ENCODE results near the gene TMEM213.

TMEM213 gene

DNA sequence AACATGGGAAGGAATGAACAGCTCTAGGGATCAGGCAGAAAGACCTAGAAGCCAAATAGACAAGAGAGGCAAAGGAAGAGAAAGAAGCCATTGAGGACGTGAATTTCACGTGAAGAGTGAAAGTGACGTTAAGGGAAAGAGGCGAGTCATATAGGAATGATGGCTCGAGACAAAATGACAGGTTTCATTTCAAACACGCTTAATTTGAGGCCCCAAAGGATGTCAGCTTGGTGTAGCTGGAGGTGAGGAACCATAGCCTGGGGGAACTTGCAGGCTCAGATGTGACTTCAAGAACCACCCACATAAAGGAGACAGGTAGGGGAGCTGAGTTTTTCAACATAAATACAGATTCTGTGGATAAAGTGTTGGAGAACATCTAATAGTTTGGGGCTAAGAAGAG is 84.5 kb downstream of the TMEM213 start:
- ChIA-PET CTCF (no interaction called here), POLR2A (no interaction called here)
- DNase-seq (ENCODE audit: extremely low spot score): no peak
- TF ChIP-seq FOXK2 (IDR thresholded peaks at IDR 0.05) (no peak), NFRKB (IDR thresholded peaks at IDR 0.05) (no peak), SUZ12 (IDR thresholded peaks at IDR 0.05) (no peak), FOXM1 (IDR thresholded peaks at IDR 0.05; ENCODE audit: borderline replicate concordance) (no peak)

DNA sequence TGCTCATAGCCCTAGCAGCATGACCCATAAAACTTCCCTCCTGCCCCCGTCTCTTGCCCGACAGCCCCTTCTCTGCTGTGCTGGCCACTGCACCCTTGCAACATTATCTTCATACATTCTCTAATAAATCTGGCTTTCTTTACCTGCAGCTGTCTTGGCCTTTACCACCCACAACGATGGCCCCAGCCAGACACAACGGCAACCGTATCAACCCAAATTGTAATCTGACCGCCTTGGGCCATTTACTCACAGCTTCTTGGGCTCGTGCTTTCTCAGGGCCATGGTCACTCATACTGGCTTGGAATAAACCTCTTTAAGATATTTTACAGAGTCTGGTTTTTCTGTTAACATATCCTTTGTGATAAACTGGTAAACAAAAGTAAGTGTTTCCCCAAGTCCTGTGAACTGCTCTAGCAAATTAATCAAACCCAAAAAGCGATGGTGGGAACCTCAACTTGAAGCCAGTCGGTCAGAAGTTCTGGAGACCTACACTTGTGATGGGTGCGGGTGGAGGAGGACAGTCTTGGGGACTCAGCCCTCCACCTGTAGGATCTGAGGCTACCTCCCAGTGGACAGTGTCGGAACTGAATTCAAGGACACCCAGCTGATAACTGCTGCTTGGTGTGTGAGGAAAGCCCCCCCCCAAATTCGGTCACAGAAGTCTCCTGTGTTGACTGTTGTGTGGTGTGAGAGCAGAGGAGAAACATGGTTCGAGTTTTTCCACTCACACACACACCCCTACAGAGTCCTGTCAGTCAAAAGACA is 87.8 kb downstream of the TMEM213 start:
- DNase-seq (ENCODE audit: extremely low spot score): peak; percentile 44
- TF ChIP-seq SP1 (IDR thresholded peaks at IDR 0.05) (no peak), ZNF384 (IDR thresholded peaks at IDR 0.05) (no peak), FOXM1 (IDR thresholded peaks at IDR 0.05; ENCODE audit: borderline replicate concordance) (no peak), TARDBP (IDR thresholded peaks at IDR 0.05) (no peak), FOXA1 (IDR thresholded peaks at IDR 0.05) (no peak), BHLHE40 (IDR thresholded peaks at IDR 0.05; ENCODE audit: borderline replicate concordance) (no peak)
- ChIA-PET POLR2A (interaction anchor here (1.5 kb wide), 1 partner anchor 95 kb away, joined by 3 read pairs; the partner anchor contains the start of gene KIAA1549), CTCF (interaction anchor here (0.6 to 2.1 kb wide), 14 partner anchors 8 to 166 kb away, joined by 3 to 19 read pairs (median 6); partner anchors contain the start of gene KIAA1549)

DNA sequence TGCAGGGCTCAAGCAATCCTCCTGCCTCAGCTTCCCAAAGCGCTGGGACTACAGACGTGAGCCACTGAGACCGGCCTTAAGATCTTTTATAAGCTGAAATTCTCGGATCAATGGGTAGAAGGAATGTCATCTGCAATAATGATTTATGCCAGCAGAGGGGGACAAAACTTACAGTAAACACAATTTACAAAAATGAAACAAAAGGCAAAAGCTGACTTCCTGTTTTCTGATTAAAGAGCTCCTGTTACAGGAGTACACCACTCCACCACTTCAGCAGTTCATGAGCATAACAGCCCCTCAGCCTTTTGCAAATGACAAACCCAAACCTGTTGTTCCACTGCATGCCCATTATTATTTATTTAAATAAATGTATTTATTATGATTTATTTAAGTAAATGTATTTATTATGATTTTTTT is 88.7 kb downstream of the TMEM213 start:
- TF ChIP-seq, protein P1, sequence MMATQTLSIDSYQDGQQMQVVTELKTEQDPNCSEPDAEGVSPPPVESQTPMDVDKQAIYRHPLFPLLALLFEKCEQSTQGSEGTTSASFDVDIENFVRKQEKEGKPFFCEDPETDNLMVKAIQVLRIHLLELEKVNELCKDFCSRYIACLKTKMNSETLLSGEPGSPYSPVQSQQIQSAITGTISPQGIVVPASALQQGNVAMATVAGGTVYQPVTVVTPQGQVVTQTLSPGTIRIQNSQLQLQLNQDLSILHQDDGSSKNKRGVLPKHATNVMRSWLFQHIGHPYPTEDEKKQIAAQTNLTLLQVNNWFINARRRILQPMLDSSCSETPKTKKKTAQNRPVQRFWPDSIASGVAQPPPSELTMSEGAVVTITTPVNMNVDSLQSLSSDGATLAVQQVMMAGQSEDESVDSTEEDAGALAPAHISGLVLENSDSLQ (IDR thresholded peaks at IDR 0.05): peak; percentile 54
- TF ChIP-seq NFRKB (IDR thresholded peaks at IDR 0.05): no peak
- CTCF ChIA-PET: interaction anchor here (0.6 to 2.1 kb wide), 20 partner anchors 9 to 397 kb away, joined by 3 to 19 read pairs (median 4); partner anchors contain the start of gene KIAA1549
- POLR2A ChIA-PET: no interaction called here
- DNase-seq (ENCODE audit: extremely low spot score): peak; percentile 65

DNA sequence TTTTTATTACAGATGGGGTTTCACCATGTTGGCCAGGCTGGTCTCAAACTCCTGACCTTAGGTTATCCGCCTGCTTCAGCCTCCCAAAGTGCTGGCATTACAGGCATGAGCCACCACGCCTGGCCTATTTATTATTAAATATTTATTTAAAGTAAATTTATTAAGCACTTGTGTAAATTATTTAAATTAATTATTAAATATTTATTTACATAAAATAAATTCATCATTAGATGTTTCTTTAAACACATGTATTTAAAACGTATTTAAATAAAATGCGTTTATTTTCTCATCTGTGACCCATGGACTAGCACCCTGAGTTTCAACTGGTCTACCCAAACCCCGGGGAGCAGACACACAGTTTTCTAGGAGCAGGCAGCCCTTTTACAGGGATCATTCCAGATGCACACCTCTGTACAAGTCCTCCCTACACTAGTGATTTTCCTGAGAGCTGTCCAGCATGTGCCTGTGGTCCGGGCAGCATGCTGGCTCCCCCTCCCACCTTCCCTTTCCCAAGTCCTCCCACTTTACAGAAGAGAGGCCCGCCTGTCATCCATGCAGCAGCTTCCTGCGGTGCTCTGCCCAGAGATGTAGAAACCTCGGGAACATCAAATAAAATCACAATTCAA is 89.4 kb downstream of the TMEM213 start:
- DNase-seq (ENCODE audit: extremely low spot score): no peak
- ChIA-PET CTCF (interaction anchor here (0.6 to 2.1 kb wide), 19 partner anchors 8 to 396 kb away, joined by 3 to 19 read pairs (median 5); partner anchors contain the start of gene KIAA1549), POLR2A (no interaction called here)
- no peak for TF ChIP-seq BHLHE40 (IDR thresholded peaks at IDR 0.05; ENCODE audit: borderline replicate concordance)
